GM18499 (cell line): Measurements from ENCODE around the gene PCBP1.
A peak's percentile ranks its signal among the peaks of the same experiment; 100 is the strongest.
"Not testable (repeated sequence)": the region's sequence is repeated elsewhere in the genome, so short reads cannot be mapped to it uniquely, and the experiment has no call there.

ENCODE experiments used
- ATAC-seq: cut with Tn5 transposase; IDR thresholded peaks from one replicate; pipeline ENCODE4 v1.9.1; 2021; ENCODE audit warnings: moderate number of reproducible peaks; ENCODE audit not compliant: insufficient read depth, unreplicated experiment

The PCBP1 gene

DNA sequence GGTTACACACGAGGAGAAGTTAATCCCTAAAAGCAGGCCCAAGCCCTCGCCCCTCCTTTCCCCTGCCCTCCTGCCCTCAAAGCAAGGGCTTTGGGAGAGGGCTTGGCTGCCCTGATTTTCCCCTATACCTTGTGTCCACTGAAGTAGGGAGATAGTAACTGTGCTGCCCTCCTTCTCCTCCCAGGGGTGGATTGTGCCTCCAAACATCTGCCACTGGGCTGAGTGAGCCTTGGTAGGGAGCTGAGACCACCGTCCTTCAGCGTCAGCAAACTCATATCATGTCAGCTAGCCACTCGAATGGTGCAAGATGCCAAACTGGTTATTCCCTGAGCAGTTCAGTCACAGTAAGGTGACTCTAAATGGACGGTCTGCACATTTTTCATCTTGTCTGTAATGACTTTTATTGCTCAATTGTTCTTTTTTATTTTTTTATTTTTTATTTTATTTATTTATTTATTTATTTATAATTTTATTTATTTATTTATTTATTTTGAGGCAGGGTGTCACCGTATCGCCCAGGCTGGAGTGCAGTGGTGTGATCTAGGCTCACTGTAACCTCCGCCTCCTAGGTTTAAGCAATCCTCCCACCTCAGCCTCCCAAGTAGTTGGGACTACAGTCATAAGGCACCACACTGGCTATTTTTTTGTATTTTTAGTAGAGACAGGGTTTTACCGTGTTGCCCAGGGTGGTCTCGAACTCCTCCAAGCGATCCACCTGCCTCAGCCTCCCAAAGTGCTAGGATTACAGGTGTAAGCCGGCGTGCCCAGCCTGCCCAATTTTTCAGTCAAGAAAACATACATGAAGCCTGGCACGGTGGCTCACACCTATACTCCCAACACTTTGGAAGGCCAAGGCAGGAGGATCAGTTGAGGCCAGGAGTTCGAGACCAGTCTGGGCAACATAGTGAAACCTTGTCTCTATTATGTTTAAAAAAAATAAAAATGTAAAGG lies 8.7 kb downstream of the PCBP1 start:
- no peak for ATAC-seq

DNA sequence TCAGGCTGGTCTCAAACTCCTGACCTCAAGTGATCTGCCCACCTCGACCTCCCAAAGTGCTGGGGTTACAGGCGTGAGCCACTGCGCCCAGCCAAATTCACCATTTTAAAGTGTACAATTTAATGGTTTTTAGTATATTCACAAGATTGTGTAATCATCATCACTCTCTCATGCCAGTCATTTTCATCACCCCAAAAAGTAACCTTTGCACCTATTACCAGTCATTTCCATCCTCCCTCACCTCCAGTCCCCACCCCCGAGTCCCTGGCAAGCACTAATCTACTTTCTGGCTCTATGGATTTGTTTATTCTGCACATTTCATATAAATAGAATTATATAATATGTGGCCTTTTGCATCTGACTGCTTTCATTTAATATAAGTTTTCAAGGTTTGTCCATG lies 10.8 kb downstream of the PCBP1 start:
- ATAC-seq = no peak

- ATAC-seq = no peak
Observed at GRCh38 chr2:70099270-70099669, 12.0 kb downstream of the PCBP1 start.

GRCh38 chr2:70101174-70101573 lies 13.9 kb downstream of the PCBP1 start:
- no peak for ATAC-seq

GRCh38 chr2:70101686-70102085 lies 14.4 kb downstream of the PCBP1 start:
- not testable (repeated sequence) for ATAC-seq

- ATAC-seq = not testable (repeated sequence)
Observed at GRCh38 chr2:70102323-70102905, 15.1 kb downstream of the PCBP1 start.

GRCh38 chr2:70103531-70104061 lies 16.3 kb downstream of the PCBP1 start:
- no peak for ATAC-seq

- ATAC-seq = no peak
Observed at GRCh38 chr2:70104231-70105111, 17.2 kb downstream of the PCBP1 start.

GRCh38 chr2:70106138-70106537 lies 18.9 kb downstream of the PCBP1 start:
- not testable (repeated sequence) for ATAC-seq

GRCh38 chr2:70110397-70110796 lies 23.1 kb downstream of the PCBP1 start:
- ATAC-seq = not testable (repeated sequence)

GRCh38 chr2:70111752-70112591 lies 24.7 kb downstream of the PCBP1 start:
- no peak for ATAC-seq

DNA sequence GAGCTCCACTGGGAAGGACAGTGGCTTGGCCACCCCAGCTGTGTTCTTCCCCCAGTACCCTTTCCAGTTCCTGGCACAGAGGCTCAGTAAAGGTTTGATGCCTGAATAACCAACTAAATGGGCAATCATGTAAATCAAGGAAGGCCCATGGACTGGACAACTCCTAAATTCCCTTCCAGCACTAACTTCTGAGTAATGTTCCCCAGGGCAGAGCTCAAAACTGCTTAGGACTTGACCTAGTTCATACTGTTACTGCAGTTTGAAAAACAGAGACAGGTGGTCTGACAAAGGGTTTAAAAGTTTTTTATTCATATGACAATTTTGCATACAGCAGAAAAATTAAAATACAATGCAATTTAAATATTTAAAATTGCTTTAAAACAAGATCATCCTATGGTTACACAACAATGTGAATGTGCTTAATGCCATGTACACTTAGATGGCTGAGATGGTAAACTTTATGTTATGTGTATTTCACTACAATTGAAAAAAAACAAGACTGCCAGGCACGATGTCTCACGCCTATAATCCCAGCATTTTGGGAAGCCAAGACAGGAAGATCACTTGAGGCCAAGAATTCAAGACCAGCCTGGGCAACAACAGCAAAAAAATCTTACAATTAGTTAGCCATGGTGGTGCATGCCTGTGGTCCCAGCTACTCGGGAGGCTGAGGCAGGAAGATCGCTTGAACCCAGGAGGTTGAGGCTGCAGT lies 26.2 kb downstream of the PCBP1 start:
- no peak for ATAC-seq

- peak; percentile 43 for ATAC-seq
Observed at GRCh38 chr2:70115646-70116442, 28.6 kb downstream of the PCBP1 start.

DNA sequence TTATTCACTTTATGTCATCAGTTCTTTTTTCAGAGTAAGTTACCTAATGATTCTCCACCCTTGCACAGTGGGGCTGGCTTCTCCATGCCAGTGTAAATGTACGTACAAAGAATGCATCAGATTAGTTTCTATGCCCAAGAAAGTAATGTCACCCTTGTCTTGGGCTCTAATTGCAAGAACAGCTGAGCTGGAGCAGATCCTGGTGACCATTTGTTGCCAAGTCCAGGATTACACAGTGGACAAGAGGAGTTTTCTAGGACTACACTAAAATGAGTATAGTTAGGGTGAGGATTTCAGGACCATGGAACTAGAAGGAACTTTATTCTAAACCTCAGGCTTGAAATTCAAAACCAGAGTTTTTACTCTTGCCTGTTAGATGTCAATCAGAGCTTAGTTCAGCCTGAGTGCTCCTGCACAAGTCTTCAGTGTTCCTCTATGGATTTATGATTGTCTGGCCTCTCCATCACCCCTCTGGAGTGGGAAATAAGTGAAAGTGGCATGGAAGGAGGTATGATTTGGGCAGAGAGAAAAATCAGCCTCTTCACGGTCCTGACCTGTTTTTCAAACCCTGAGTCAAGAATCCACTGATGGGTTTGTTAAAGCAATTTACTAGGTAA lies 29.8 kb downstream of the PCBP1 start:
- no peak for ATAC-seq

- ATAC-seq = no peak
Observed at GRCh38 chr2:70118798-70119454, 31.6 kb downstream of the PCBP1 start.

DNA sequence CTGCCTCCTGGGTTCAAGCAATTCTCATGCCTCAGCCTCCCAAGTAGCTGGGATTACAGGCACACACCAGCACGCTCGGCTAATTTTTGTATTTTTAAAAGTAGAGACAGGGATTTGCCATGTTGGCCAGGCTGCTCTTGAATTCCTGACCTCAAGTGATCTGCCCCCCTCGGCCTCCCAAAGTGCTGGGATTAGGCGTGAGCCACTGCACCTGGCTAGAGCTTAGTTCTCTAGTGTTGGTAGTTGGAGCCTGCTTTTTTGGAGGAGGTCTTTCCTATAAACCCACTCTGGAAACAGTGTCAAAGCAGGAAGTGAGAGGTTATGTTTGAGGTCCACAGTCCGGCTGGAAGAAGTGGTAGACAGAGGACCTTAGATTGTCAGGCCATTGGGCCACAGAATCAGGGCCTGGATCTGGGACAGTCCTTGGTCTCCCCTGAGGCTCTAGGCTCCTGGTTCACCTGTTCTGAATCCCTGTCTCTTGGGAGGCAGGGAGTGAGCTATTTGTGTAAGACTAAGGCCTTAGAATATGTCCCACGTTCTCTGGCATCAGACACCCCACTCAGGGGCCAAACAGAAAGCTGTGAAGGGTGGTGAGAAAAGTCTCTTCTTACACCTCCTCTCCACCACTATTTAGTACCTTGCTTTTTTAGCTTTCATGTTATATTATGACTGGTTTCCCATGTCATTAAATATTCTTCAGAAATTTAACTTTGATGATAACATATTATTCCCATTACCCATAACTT lies 34.5 kb downstream of the PCBP1 start:
- no peak for ATAC-seq

GRCh38 chr2:70122470-70122869 lies 35.2 kb downstream of the PCBP1 start:
- no peak for ATAC-seq
